NCI-H524 treated with DMSO at 0.1 percent for 48 hours (cell line): ENCODE measurements around the gene ZNF331.
"Not testable (repeated sequence)": the region's sequence is repeated elsewhere in the genome, so short reads cannot be mapped to it uniquely, and the experiment has no call there.

ENCODE experiments used
- DNase-seq: peaks from one replicate; lab custom pipeline; 2025; lab: John Stamatoyannopoulos, UW

ZNF331 gene

GRCh38 chr19:53537521-53538377 lies at the start of gene ZNF331:
Gene ZNF331, plus strand, starts transcription at chr19:53538145. Its CDS starts 31,232 bp downstream, at chr19:53569377.
- no peak for DNase-seq

- no peak for DNase-seq
These were observed 45.8 kb upstream of the ZNF331 start for GRCh38 chr19:53492153-53492552.

- DNase-seq = not testable (repeated sequence)
These were observed 40.5 kb upstream of the ZNF331 start for GRCh38 chr19:53497311-53498023.

DNA sequence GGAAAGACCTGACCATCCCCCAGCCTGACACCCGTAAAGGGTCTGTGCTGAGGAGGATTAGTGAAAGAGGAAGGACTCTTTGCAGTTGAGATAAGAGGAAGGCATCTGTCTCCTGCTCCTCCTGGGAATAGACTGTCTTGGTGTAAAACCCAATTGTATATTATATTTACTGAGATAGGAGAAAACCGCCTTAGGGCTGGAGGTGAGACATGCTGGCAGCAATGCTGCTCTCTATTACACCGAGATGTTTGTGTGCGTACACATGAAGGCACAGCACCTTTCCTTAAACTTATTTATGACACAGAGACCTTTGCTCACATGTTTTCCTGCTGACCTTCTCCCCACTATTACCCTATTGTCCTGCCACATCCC lies 39.9 kb upstream of the ZNF331 start:
- peak; percentile 61 for DNase-seq

- not testable (repeated sequence) for DNase-seq
These were observed 34.8 kb upstream of the ZNF331 start for GRCh38 chr19:53503151-53503550.

GRCh38 chr19:53503671-53504364 lies 34.1 kb upstream of the ZNF331 start:
- not testable (repeated sequence) for DNase-seq

DNA sequence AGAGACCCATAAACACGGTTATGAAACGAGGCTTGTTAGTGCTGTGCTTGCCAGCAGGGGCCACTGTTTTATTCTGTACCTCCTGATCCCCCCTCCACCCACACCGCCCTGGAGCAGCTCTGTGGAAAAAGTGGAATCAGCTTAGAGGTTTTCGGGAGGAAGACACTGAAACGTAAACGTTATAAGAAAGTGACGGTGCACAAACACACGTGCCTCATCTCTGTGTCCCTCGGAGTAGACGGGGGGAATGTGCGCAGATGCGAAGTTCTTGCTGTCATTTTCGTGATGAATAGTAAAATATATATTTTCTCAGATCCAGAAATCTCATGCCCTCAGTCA lies 33.6 kb upstream of the ZNF331 start:
- DNase-seq = not testable (repeated sequence)

- no peak for DNase-seq
These were observed 33.1 kb upstream of the ZNF331 start for GRCh38 chr19:53504885-53505284.

GRCh38 chr19:53506728-53507127 lies 31.2 kb upstream of the ZNF331 start:
- DNase-seq = no peak

DNA sequence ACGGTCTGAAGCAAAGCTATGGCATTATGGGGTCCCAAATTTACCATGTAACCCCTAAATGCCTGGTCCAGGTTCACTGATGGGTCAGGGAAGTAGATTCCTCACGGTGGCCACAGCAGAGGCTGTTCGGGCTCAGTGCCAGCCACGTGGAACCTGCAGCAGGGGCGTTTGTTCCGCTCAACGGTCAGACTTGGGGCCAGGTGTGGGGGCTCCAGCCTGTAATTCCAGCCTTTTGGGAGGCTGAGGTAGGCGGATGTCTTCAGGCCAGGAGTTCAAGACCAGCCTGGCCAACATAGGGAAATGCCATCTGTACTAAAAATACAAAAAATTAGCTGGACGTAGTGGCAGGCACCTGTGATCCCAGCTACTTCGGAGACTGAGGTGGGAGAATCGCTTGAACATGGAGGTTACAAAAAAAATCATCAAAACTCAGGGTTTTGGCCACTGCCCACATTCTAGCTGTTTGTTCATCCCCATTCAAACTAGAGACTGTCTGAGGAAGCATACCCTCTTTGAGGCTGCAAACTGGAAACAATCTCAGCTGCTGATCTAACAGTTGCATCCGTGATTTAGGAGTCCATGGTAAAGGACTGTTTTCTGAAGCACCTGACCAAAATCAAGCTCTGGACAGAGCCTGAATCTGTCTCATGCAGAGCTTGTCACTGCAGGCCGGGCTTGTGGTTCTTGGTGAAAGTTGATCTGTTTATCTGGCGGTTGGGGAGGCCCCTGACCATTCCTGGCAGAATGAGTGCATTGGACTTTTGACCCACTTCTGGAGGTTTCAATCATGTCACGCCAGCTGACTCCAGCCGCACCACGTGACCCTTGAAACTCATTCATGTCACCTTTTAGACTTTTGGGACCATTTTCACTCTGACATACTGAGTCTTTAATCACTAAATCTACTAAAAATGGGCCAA lies 30.2 kb upstream of the ZNF331 start:
- no peak for DNase-seq

- DNase-seq = no peak
These were observed 28.5 kb upstream of the ZNF331 start for GRCh38 chr19:53509443-53509842.

DNA sequence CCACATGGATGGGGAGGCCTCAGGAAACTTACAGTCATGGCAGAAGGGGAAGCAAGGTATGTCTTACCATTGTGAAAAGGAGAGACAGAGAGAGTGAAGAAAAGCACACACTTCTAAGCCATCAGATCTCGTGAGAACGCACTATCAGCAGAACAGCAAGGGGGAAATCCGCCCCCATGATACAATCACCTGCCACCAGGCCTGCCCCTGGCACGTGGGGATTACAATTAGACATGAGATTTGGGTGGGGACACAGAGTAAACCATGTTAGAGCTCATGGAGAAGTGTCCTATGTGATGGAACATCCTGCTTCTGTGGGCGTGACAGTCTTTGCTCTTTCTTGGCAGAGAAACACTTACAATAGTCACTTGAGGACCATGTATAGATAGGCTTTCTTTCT lies 28.1 kb upstream of the ZNF331 start:
- no peak for DNase-seq

GRCh38 chr19:53511357-53511756 lies 26.6 kb upstream of the ZNF331 start:
- DNase-seq = no peak

DNA sequence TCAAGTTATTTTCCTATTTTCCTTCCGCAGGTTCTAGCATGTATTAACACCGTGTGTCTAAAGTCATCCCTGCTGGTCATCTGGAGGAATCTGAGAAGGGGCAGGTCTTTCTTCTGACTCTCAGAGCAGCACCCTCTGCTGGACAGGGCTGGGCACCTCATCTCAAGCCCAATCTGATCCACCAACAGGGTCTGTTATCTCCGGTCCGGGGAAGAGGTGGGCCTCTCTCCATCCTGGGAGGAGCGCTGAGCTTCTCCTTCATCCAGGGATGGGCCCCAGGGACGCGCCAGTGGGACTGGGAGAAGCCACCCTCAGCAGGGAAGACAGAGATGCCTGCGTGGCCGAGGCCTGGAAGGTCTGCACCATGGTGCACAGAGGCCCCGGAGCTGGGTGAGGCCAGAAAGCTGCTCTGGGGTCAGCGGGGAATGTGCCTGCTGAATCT lies 26.0 kb upstream of the ZNF331 start:
- no peak for DNase-seq

- DNase-seq = not testable (repeated sequence)
These were observed 22.9 kb upstream of the ZNF331 start for GRCh38 chr19:53515047-53515446.

DNA sequence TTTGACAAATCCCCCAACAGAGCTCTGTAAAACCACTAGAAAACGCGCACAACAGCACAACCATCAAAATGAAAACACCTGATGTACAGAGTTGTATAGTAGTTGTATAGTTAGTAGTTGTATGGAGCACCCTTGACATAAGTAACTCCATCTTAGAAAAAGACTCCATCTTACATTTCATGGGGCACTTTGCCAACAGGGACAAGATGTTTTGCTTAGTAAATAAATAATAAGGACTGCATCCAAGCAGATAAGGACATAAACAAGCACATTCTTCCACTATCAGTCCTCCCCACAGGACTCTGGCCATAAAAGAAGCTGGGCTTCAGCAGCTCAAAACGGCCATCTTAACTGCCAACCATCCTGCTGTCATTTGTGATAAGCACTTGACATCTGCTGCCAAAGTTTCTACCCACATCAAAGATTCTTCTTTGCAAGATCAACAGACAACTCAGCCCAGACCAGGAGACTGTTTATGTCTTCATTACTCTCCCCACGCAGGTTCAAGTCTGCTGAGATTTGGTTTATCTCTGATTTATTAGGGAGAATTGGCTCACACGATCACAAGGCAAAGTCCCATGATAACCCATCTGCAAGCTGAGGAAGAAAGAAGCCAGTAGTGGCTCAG lies 20.7 kb upstream of the ZNF331 start:
- DNase-seq = no peak

DNA sequence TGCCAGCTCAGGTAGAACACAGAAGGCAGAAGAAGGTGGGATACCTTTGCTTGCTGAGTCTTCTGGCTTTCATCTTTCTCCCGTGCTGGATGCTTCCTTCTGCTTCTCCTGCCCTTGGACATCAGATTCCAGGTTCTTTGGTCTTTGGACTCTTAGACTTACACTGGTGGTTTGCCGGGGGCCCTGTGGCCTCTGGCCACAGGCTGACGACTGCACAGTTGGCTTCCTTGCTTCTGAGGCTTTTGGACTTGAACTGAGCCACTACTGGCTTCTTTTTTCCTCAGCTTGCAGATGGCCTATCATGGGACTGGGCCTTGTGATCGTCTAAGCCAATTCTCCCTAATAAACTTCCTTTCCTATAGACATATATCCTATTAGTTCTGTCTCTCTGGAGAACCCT lies 19.8 kb upstream of the ZNF331 start:
- DNase-seq = no peak

GRCh38 chr19:53518716-53519115 lies 19.2 kb upstream of the ZNF331 start:
- no peak for DNase-seq

DNA sequence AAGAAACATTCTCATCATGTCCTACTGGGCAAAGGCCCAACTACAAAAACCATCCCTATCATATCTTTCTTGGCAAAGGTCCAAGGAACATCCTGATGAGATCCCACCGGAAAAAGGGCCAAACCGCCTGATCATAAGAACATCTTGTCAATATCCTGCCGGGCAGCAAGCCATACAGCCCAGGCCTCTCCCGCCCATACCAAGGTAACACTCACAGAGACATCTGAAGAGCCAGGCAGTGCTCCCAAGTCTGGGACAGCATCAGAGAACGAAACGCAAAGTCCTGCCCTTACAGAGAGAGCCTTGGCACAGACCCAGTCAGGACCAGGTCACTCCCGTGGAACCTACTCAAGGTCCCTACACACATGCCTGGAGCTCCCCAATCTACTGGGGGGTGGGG lies 18.5 kb upstream of the ZNF331 start:
- no peak for DNase-seq

- DNase-seq = no peak
These were observed 17.8 kb upstream of the ZNF331 start for GRCh38 chr19:53520163-53520546.
